H1 (cell line): ENCODE measurements around the gene CACNA2D4. TPM values are rescaled to one million over a fixed set of nuclear protein-coding genes. Genes with fewer than 3 reads are reported as not detected.

Experiments
- CREB1 ChIP-seq: IDR thresholded peaks from 2 replicates; pipeline ENCODE4 v1.6.1; 2012; ENCODE audit warnings: inconsistent platforms
- CTBP2 ChIP-seq: IDR thresholded peaks from 2 replicates; pipeline ENCODE4 v1.7.0; 2011; ENCODE audit warnings: borderline replicate concordance, mild to moderate bottlenecking, moderate library complexity, mixed read lengths, low read length; ENCODE audit not compliant: insufficient read depth, insufficient read length
- JUND ChIP-seq: IDR thresholded peaks from 2 replicates; pipeline ENCODE4 v1.6.1; 2011; ENCODE audit warnings: mild to moderate bottlenecking, improper control_type of control experiment, low read length
- KDM4A ChIP-seq: IDR thresholded peaks from one replicate; pipeline ENCODE4 v1.7.1; 2012; ENCODE audit warnings: low read depth, mild to moderate bottlenecking, moderate library complexity, low read length, inconsistent platforms; ENCODE audit not compliant: severe bottlenecking
- POLR2AphosphoS5 ChIP-seq: IDR thresholded peaks from 2 replicates; pipeline ENCODE4 v1.6.1; 2011; ENCODE audit warnings: low read depth, low read length
- ZNF274 ChIP-seq: IDR thresholded peaks from 2 replicates; pipeline ENCODE4 v1.7.0; 2012; ENCODE audit warnings: low read length, borderline replicate concordance; ENCODE audit errors: extremely low read depth
- polyA plus RNA-seq, 7 experiments: library from polyadenylated mRNA; depleted of rRNA in 3 of 7; stranded (reverse) in 5 of 7; unstranded in 2 of 7; fragments of >200 nt in 5 of 7; fragments of 200-250 nt in 2 of 7; gene quantifications; 1 replicate in 5 of 7; 2 replicates in 1 of 7; 4 replicates in 1 of 7; pipeline versions ENCODE4 v1.2.1 to v1.2.3, GENCODE V29; 2011 to 2013; ENCODE audit warnings: missing spikeins in 2 of 7, mixed read lengths in 2 of 7
- total RNA-seq: library from RNA; stranded (reverse); fragmentation: NEBNext Ultra II Directional; extraction: Animal tissue kit (Norgen Biotek cat#: 25700); gene quantifications from 2 replicates; pipeline ENCODE4 v1.2.1, GENCODE V29; 2021
- TF ChIP-seq, protein P1 (sequence below): IDR thresholded peaks from 2 replicates; pipeline ENCODE4 v1.6.1; 2011; ENCODE audit warnings: low read length, improper control_type of control experiment

CACNA2D4 gene
- total and polyA plus RNA-seq, 2 of the 8 experiments (the other 6 are each of a cell fraction or from before 2014, with no cell fraction given): 0.44 to 0.88 TPM

GRCh38 chr12:1790444-1790843 is 128.0 kb downstream of the CACNA2D4 start (continued):
- TF ChIP-seq POLR2AphosphoS5 (no peak), ZNF274 (no peak), CTBP2 (no peak), KDM4A (no peak), JUND (no peak), CREB1 (no peak)
- TF ChIP-seq, protein P1, sequence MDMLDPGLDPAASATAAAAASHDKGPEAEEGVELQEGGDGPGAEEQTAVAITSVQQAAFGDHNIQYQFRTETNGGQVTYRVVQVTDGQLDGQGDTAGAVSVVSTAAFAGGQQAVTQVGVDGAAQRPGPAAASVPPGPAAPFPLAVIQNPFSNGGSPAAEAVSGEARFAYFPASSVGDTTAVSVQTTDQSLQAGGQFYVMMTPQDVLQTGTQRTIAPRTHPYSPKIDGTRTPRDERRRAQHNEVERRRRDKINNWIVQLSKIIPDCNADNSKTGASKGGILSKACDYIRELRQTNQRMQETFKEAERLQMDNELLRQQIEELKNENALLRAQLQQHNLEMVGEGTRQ: no peak
